Stimulated activated naive CD8-positive, alpha-beta T cell treated with anti-CD3 and anti-CD28 coated beads, Interleukin-15, Interleukin-2, amounts not matched to agents 100 U/mL and 50 U/mL, for 24 hours (primary cell): ENCODE results near the gene NIBAN1.

Experiments
- ATAC-seq: fragments of 150-1000 bp; cut with Tn5 transposase; one replicate; pipeline ENCODE4 v1.10.0; 2021
- DNase-seq: peaks from one replicate; pipeline ENCODE4 v3.0.0; 2021

NIBAN1 gene

GRCh38 chr1:184945029-184945428 lies 29.3 kb downstream of the NIBAN1 start:
- ATAC-seq (no peak), DNase-seq (no peak)

GRCh38 chr1:184943998-184944397 lies 30.3 kb downstream of the NIBAN1 start:
- ATAC-seq = no peak
- no peak for DNase-seq

- ATAC-seq = peak; percentile 79
- DNase-seq = peak; percentile 18
Measured at GRCh38 chr1:184941735-184942134, 32.6 kb downstream of the NIBAN1 start.

- ATAC-seq (no peak), DNase-seq (no peak)
Measured at GRCh38 chr1:184941410-184941733, 32.9 kb downstream of the NIBAN1 start.

GRCh38 chr1:184940694-184941409 lies 33.5 kb downstream of the NIBAN1 start:
- ATAC-seq (no peak), DNase-seq (no peak)

- ATAC-seq (no peak), DNase-seq (no peak)
Measured at GRCh38 chr1:184940226-184940625, 34.1 kb downstream of the NIBAN1 start.

- DNase-seq (no peak), ATAC-seq (no peak)
Measured at GRCh38 chr1:184937729-184938128, 36.6 kb downstream of the NIBAN1 start.

- DNase-seq (no peak), ATAC-seq (no peak)
Measured at GRCh38 chr1:184935920-184936798, 38.1 kb downstream of the NIBAN1 start.

- no peak for ATAC-seq
Measured at GRCh38 chr1:184933944-184934343, 40.4 kb downstream of the NIBAN1 start.

GRCh38 chr1:184932319-184932718 lies 42.0 kb downstream of the NIBAN1 start:
- DNase-seq = no peak
- no peak for ATAC-seq

More at GRCh38 chr1:184933944-184934343, 40.4 kb downstream of the NIBAN1 start:
- DNase-seq = no peak

- ATAC-seq = no peak
- DNase-seq = no peak
Measured at GRCh38 chr1:184931566-184931965, 42.7 kb downstream of the NIBAN1 start.

- peak; percentile 94 for ATAC-seq
- no peak for DNase-seq
Measured at GRCh38 chr1:184930645-184931044, 43.7 kb downstream of the NIBAN1 start.

- DNase-seq (no peak), ATAC-seq (no peak)
Measured at GRCh38 chr1:184930232-184930631, 44.1 kb downstream of the NIBAN1 start.

- ATAC-seq (no peak), DNase-seq (no peak)
Measured at GRCh38 chr1:184929711-184930202, 44.6 kb downstream of the NIBAN1 start.

GRCh38 chr1:184928394-184928793 lies 45.9 kb downstream of the NIBAN1 start:
- no peak for ATAC-seq
- no peak for DNase-seq
